ENCODE measurements around the gene CRTAC1. TPM values are rescaled to one million over a fixed set of nuclear protein-coding genes. Genes with fewer than 3 reads are reported as not detected.

Gene CRTAC1
- total and polyA plus RNA-seq, 9 of the 15 experiments (the other 6 are each of a cell fraction or from before 2014, with no cell fraction given), result not detected

- 0% methylated on average over 3 of the region's 3 CpGs for WGBS (ENCODE audit: insufficient coverage, low coverage, missing lambda C conversion rate)
- Histone ChIP-seq H3K79me2 (ENCODE audit: control insufficient read depth, insufficient read depth, low read length) (no peaks in the 10 kb centered on the region), H3K9me1 (ENCODE audit: control insufficient read depth, insufficient read depth, low read length) (no peaks in the 10 kb centered on the region), H2AFZ (ENCODE audit: low read depth, low read length) (no peak overlapping the region), H3K36me3 (ENCODE audit: control insufficient read depth, insufficient read depth, low read length) (no peaks in the 10 kb centered on the region), H3K4me2 (ENCODE audit: insufficient read depth, low read length) (no peak overlapping the region), H4K20me1 (replicated peaks; ENCODE audit: control insufficient read depth, insufficient read depth, low read length) (no peaks in the 10 kb centered on the region), H3K27ac (ENCODE audit: extremely low read depth, low read depth, low read length) (no peak overlapping the region), H3K9me3 (replicated peaks; ENCODE audit: control insufficient read depth, insufficient read depth, low read depth, low read length) (no peaks in the 10 kb centered on the region), H3K27me3 (ENCODE audit: control insufficient read depth in 2 of 2, insufficient read depth in 2 of 2, low read length in 2 of 2) (peaks cover 5 to 24% of the 10 kb centered on the region in 2 experiments; a peak in 4 of 5 replicates), H3K4me1 (replicated peaks in 1 of 2; ENCODE audit: control insufficient read depth in 2 of 2, insufficient read depth in 2 of 2, low read length in 2 of 2) (no peaks in the 10 kb centered on the region), H3K9ac (ENCODE audit: insufficient read depth in 1 of 2, low read depth in 2 of 2, low read length in 2 of 2) (no peak overlapping the region), H3K4me3 (no peak overlapping the region)
- intact Hi-C loops (cut with micrococcal nuclease), result no loop called here
- TF ChIP-seq ZNF699 (CRISPR knock-in tag; IDR thresholded peaks at IDR 0.05; ENCODE audit: insufficient replicate concordance), result no peak
- no peak for TF ChIP-seq POLR2AphosphoS2 (IDR thresholded peaks at IDR 0.05; ENCODE audit: low read length)
- TF ChIP-seq ZC3H8 (IDR thresholded peaks at IDR 0.05), result no peak
- no peak for TF ChIP-seq TAF1 (IDR thresholded peaks at IDR 0.05; ENCODE audit: control insufficient read depth, extremely low read depth, insufficient read depth, low read length, severe bottlenecking)
- TF ChIP-seq FOXJ3 (CRISPR knock-in tag; IDR thresholded peaks at IDR 0.05), result no peak
- TF ChIP-seq RB1 (IDR thresholded peaks at IDR 0.05; ENCODE audit: low read depth), result no peak
- no peak for TF ChIP-seq PRPF4 (IDR thresholded peaks at IDR 0.05; ENCODE audit: insufficient read depth, low read depth, low read length, poor library complexity, severe bottlenecking)
- TF ChIP-seq ZNF347 (CRISPR knock-in tag; IDR thresholded peaks at IDR 0.05; ENCODE audit: low read depth), result no peak
- TF ChIP-seq SIN3A (IDR thresholded peaks at IDR 0.05; ENCODE audit: borderline replicate concordance in 2 of 2, control insufficient read depth in 1 of 2, low read depth in 2 of 2, low read length in 2 of 2), result no peak
- TF ChIP-seq CREB5 (CRISPR knock-in tag; IDR thresholded peaks at IDR 0.05), result no peak
- TF ChIP-seq NR3C1 (CRISPR knock-in tag; IDR thresholded peaks at IDR 0.05), result no peak
- TF ChIP-seq YY1 (IDR thresholded peaks at IDR 0.05; ENCODE audit: borderline replicate concordance in 1 of 3, control insufficient read depth in 1 of 3, extremely low read depth in 1 of 3, insufficient read depth in 3 of 3, insufficient read length in 1 of 3, insufficient replicate concordance in 2 of 3, low read depth in 1 of 3, low read length in 2 of 3), result no peak
- TF ChIP-seq MECOM (CRISPR knock-in tag; IDR thresholded peaks at IDR 0.05), result no peak
- TF ChIP-seq CHCHD3 (CRISPR knock-in tag; IDR thresholded peaks at IDR 0.05), result no peak
- TF ChIP-seq TRIM25 (IDR thresholded peaks at IDR 0.05; ENCODE audit: borderline replicate concordance), result no peak
- in situ Hi-C loops (cut with MboI), result no loop called here
- BruUV-seq (replicated peaks), result no TSS peak
- DNase-seq (ENCODE audit: extremely low read depth in 1 of 4, low spot score in 3 of 4) (no peak), FAIRE-seq (no peak), ATAC-seq (no peak)
- ChIA-PET CTCF (ENCODE audit: low intra/inter-chr PET ratio) (no interaction called here), POLR2A (interaction anchor here (0.7 kb wide), 1 partner anchor 22 kb away, joined by 4 read pairs; no protein-coding TSS in a partner anchor)
Measured at GRCh38 chr10:98013776-98014175, 16.6 kb downstream of the CRTAC1 start.
